Measurements from ENCODE around the gene CPD.

CPD gene

GRCh38 chr17:30514895-30515596, 136.3 kb downstream of the CPD start:
- no peak for DNase-seq

GRCh38 chr17:30517786-30518185, 139.1 kb downstream of the CPD start:
- no peak for DNase-seq

DNA sequence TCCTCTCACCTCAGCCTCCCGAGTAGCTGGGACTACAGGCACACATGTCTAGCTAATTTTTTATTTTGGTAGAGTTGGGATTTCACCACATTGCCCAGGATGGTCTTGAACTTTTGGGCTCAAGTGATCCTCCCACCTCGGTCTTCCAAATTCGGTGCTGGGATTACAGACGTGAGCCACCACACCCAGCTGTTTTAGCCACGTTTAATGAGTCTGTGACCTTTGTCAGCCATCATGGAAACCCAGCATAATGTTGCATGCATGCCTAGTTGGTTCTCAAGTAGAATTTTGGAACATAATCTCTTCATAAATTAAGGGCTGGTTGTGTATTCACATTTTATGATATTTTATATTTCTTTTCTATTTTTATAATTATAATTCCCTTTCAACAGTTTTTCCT, 140.4 kb downstream of the CPD start:
- DNase-seq, result no peak

All from NCI-H748 treated with DMSO at 0.1 percent for 48 hours (cell line).